Vagina (tissue), 2 donors: ENCODE data around the gene SEMA3E. TPM values are rescaled to one million over a fixed set of nuclear protein-coding genes. Genes with fewer than 3 reads are reported as not detected.

ENCODE experiments used
- DNase-seq, 2 donors: peaks; one replicate each; pipeline ENCODE4 v3.0.0-alpha.2; 2017; ENCODE audit errors: extremely low spot score in 2 of 2
- H3K27ac ChIP-seq: fragments of 200-600 bp; sonication (generic); one replicate; pipeline ENCODE4 v1.5.1; 2019
- H3K27me3 ChIP-seq: fragments of 200-600 bp; sonication (generic); one replicate; pipeline ENCODE4 v1.5.1; 2019
- H3K36me3 ChIP-seq, 2 donors: fragments of 200-600 bp; sonication (generic); one replicate each; pipeline ENCODE4 v1.5.1; 2017 to 2019
- H3K4me1 ChIP-seq: fragments of 200-600 bp; sonication (generic); one replicate; pipeline ENCODE4 v1.5.1; 2019
- H3K4me3 ChIP-seq, 2 donors: fragments of 200-600 bp; sonication (generic); 1 replicate in 1 of 2; 2 replicates in 1 of 2; pipeline ENCODE4 v1.5.1; 2016 to 2019
- H3K9me3 ChIP-seq: fragments of 200-600 bp; sonication (generic); one replicate; pipeline ENCODE4 v1.5.1; 2019
- POLR2A ChIP-seq, 2 donors: fragments of 450-650 bp; IDR thresholded peaks; one replicate each; pipeline ENCODE4 v1.6.1; 2017; ENCODE audit warnings: antibody characterized with exemption in 2 of 2, mild to moderate bottlenecking in 2 of 2, moderate library complexity in 2 of 2
- POLR2AphosphoS5 ChIP-seq, 2 donors: sonication (generic); formaldehyde crosslinking; IDR thresholded peaks; one replicate each; pipeline ENCODE4 v1.9.0; 2017; ENCODE audit warnings: antibody characterized with exemption in 2 of 2, mild to moderate bottlenecking in 2 of 2, low read depth in 1 of 2; ENCODE audit not compliant: insufficient read depth in 1 of 2
- intact Hi-C: fragments of 100-400 bp; cut with DNase I; formaldehyde crosslinking; loops from one replicate; pipeline ENCODE4 v1.15.1; 2023
- total RNA-seq: library from RNA; depleted of rRNA; stranded (reverse); fragments of >200 nt; gene quantifications from one replicate; pipeline ENCODE4 v1.2.3, GENCODE V29; 2016
- TF ChIP-seq, protein P1 (sequence below), 3 experiments: fragments of 450-650 bp in 2 of 3; fragments of 200-600 bp in 1 of 3; sonication (generic) in 1 of 3; IDR thresholded peaks; one replicate each; pipeline ENCODE4 v1.5.1; 2017 to 2019; ENCODE audit warnings: antibody characterized with exemption in 3 of 3, mild to moderate bottlenecking in 2 of 3, moderate library complexity in 2 of 3

The SEMA3E gene
- total RNA-seq, 1 donor from 2014 or later = 4.4 TPM

GRCh38 chr7:83586281-83586680 lies 62.7 kb downstream of the SEMA3E start:
- H3K27me3 ChIP-seq = no peaks in the 10 kb centered on the region
- H3K4me1 ChIP-seq = no peaks in the 10 kb centered on the region
- TF ChIP-seq, protein P1, sequence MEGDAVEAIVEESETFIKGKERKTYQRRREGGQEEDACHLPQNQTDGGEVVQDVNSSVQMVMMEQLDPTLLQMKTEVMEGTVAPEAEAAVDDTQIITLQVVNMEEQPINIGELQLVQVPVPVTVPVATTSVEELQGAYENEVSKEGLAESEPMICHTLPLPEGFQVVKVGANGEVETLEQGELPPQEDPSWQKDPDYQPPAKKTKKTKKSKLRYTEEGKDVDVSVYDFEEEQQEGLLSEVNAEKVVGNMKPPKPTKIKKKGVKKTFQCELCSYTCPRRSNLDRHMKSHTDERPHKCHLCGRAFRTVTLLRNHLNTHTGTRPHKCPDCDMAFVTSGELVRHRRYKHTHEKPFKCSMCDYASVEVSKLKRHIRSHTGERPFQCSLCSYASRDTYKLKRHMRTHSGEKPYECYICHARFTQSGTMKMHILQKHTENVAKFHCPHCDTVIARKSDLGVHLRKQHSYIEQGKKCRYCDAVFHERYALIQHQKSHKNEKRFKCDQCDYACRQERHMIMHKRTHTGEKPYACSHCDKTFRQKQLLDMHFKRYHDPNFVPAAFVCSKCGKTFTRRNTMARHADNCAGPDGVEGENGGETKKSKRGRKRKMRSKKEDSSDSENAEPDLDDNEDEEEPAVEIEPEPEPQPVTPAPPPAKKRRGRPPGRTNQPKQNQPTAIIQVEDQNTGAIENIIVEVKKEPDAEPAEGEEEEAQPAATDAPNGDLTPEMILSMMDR (IDR thresholded peaks at IDR 0.05) = no peak
- TF ChIP-seq POLR2A (IDR thresholded peaks at IDR 0.05) (no peak), POLR2AphosphoS5 (IDR thresholded peaks at IDR 0.05; ENCODE audit: insufficient read depth in 1 of 2, low read depth in 1 of 2) (no peak)
- no peak overlapping the region for H3K4me3 ChIP-seq
- H3K36me3 ChIP-seq = no peaks in the 10 kb centered on the region
- DNase-seq = no peak
- intact Hi-C loops = no loop called here
- no peak overlapping the region for H3K27ac ChIP-seq
- H3K9me3 ChIP-seq = no peaks in the 10 kb centered on the region

DNA sequence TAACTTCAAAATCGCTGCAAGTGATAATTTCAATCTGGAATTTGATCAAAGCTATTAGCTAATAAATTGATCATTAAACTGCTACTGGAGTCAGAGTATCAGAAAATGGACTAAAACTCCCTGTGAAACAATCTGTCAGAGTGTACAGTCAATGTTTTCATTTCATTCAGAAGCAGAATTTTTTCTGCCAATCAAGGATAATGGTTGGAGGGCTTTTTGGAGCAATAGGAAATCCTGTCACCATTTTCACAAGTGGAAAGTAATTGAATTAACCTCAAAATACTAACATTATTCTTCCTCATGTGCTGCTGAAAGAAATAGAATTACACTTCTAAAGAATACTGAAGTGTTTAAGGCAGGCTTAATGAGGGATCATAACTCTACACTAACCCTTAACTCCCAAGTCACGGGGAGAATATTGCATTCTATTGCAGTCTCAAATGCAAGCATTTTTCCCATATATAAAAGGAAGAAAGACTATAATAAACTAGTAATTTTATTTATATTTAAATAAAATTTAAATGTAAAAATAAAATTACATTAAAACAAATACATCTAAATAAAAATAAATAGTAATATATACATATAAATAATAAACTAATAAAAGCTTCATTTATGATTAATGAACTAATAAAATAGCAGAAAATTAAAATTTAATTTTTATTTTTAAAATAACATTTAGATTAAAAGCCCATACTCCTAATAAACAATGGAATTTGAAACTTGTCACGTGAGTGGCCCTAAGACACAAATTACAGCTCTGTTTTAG lies 67.1 kb downstream of the SEMA3E start:
- Histone ChIP-seq H3K4me1 (no peaks in the 10 kb centered on the region), H3K4me3 (no peak overlapping the region)

GRCh38 chr7:83579740-83580139 lies 69.2 kb downstream of the SEMA3E start:
- H3K27me3 ChIP-seq = no peaks in the 10 kb centered on the region
- no peak overlapping the region for H3K4me3 ChIP-seq
- DNase-seq = no peak
- no peaks in the 10 kb centered on the region for H3K36me3 ChIP-seq
- intact Hi-C loops = no loop called here
- no peaks in the 10 kb centered on the region for H3K4me1 ChIP-seq
- H3K9me3 ChIP-seq = no peaks in the 10 kb centered on the region
- H3K27ac ChIP-seq = no peak overlapping the region
- TF ChIP-seq POLR2AphosphoS5 (IDR thresholded peaks at IDR 0.05; ENCODE audit: insufficient read depth in 1 of 2, low read depth in 1 of 2) = no peak
- TF ChIP-seq, protein P1 (IDR thresholded peaks at IDR 0.05) = no peak
- no peak for TF ChIP-seq POLR2A (IDR thresholded peaks at IDR 0.05)

More for the DNA sequence above, 67.1 kb downstream of the SEMA3E start:
- no peak overlapping the region for H3K27ac ChIP-seq
- no peak for DNase-seq
- no peaks in the 10 kb centered on the region for H3K27me3 ChIP-seq
- intact Hi-C loops = no loop called here
- no peaks in the 10 kb centered on the region for H3K9me3 ChIP-seq
- no peaks in the 10 kb centered on the region for H3K36me3 ChIP-seq
- TF ChIP-seq POLR2A (IDR thresholded peaks at IDR 0.05) = no peak
- TF ChIP-seq, protein P1 (IDR thresholded peaks at IDR 0.05) = no peak
- no peak for TF ChIP-seq POLR2AphosphoS5 (IDR thresholded peaks at IDR 0.05; ENCODE audit: insufficient read depth in 1 of 2, low read depth in 1 of 2)

GRCh38 chr7:83575436-83575835 lies 73.5 kb downstream of the SEMA3E start:
- intact Hi-C loops = no loop called here
- no peaks in the 10 kb centered on the region for H3K36me3 ChIP-seq
- no peak overlapping the region for H3K27ac ChIP-seq
- TF ChIP-seq POLR2AphosphoS5 (IDR thresholded peaks at IDR 0.05; ENCODE audit: insufficient read depth in 1 of 2, low read depth in 1 of 2) = no peak
- no peak for TF ChIP-seq POLR2A (IDR thresholded peaks at IDR 0.05)
- TF ChIP-seq, protein P1 (IDR thresholded peaks at IDR 0.05) = no peak
- no peaks in the 10 kb centered on the region for H3K27me3 ChIP-seq
- H3K4me3 ChIP-seq = no peak overlapping the region
- H3K4me1 ChIP-seq = no peaks in the 10 kb centered on the region
- no peaks in the 10 kb centered on the region for H3K9me3 ChIP-seq
- DNase-seq = no peak

GRCh38 chr7:83574616-83575015 lies 74.3 kb downstream of the SEMA3E start:
- TF ChIP-seq POLR2A (IDR thresholded peaks at IDR 0.05) = no peak
- TF ChIP-seq POLR2AphosphoS5 (IDR thresholded peaks at IDR 0.05; ENCODE audit: insufficient read depth in 1 of 2, low read depth in 1 of 2) = no peak
- TF ChIP-seq, protein P1 (IDR thresholded peaks at IDR 0.05) = no peak
- DNase-seq = no peak
- Histone ChIP-seq H3K27me3 (no peaks in the 10 kb centered on the region), H3K4me3 (no peak overlapping the region), H3K9me3 (no peaks in the 10 kb centered on the region), H3K36me3 (no peaks in the 10 kb centered on the region), H3K4me1 (no peaks in the 10 kb centered on the region), H3K27ac (no peak overlapping the region)
- intact Hi-C loops = no loop called here
